Globus pallidus (tissue), 1 donor: ENCODE results near the gene STK24.
"Not testable (repeated sequence)": the region's sequence is repeated elsewhere in the genome, so short reads cannot be mapped to it uniquely, and the experiment has no call there.

Experiments used
- DNase-seq: peaks from one replicate; pipeline ENCODE4 v3.0.0-alpha.2; 2015; ENCODE audit warnings: low spot score

The STK24 gene

GRCh38 chr13:98582947-98583346 is 6.0 kb upstream of the STK24 start:
- DNase-seq: no peak

GRCh38 chr13:98581971-98582702 is 5.2 kb upstream of the STK24 start:
- DNase-seq: no peak

- DNase-seq: no peak
Observed at GRCh38 chr13:98581381-98581780, 4.5 kb upstream of the STK24 start.

- DNase-seq: no peak
Observed at GRCh38 chr13:98580420-98580819, 3.5 kb upstream of the STK24 start.

- DNase-seq: no peak
Observed at GRCh38 chr13:98577836-98578285, 954 bp upstream of the STK24 start.

- DNase-seq: peak; percentile 20
Observed at GRCh38 chr13:98576200-98576945, 534 bp downstream of the STK24 start.

- DNase-seq: no peak
Observed at GRCh38 chr13:98575904-98576199, 1.1 kb downstream of the STK24 start.

- no peak for DNase-seq
Observed at GRCh38 chr13:98575009-98575903, 1.7 kb downstream of the STK24 start.

GRCh38 chr13:98571955-98572662 is 4.8 kb downstream of the STK24 start:
- no peak for DNase-seq

GRCh38 chr13:98570929-98571372 is 6.0 kb downstream of the STK24 start:
- DNase-seq: peak; percentile 19

- DNase-seq: not testable (repeated sequence)
Observed at GRCh38 chr13:98569494-98570367, 7.2 kb downstream of the STK24 start.

- DNase-seq: no peak
Observed at GRCh38 chr13:98568918-98569317, 8.0 kb downstream of the STK24 start.

- DNase-seq: no peak
Observed at GRCh38 chr13:98567140-98567539, 9.8 kb downstream of the STK24 start.

- no peak for DNase-seq
Observed at GRCh38 chr13:98565726-98566565, 11.0 kb downstream of the STK24 start.

- no peak for DNase-seq
Observed at GRCh38 chr13:98564204-98564603, 12.7 kb downstream of the STK24 start.

GRCh38 chr13:98563071-98563470 is 13.8 kb downstream of the STK24 start:
- no peak for DNase-seq

GRCh38 chr13:98559169-98559568 is 17.7 kb downstream of the STK24 start:
- no peak for DNase-seq

- DNase-seq: no peak
Observed at GRCh38 chr13:98557937-98558792, 18.7 kb downstream of the STK24 start.
